GM10248 (cell line): ENCODE measurements around the gene AUTS2.

Experiments
- CTCF ChIA-PET: fragments of 300-600 bp; sonication (Branson Sonifier 250); formaldehyde crosslinking; extraction: SDS; loops from one replicate; lab custom pipeline; 2021; ENCODE audit warnings: antibody characterized with exemption; lab: Yijun Ruan, JAX
- POLR2A ChIA-PET: fragments of 350-650 bp; sonication (Branson Sonifier 250); formaldehyde crosslinking; extraction: SDS; loops from one replicate; lab custom pipeline; 2020; ENCODE audit warnings: antibody characterized with exemption; lab: Yijun Ruan, JAX
- DNase-seq: peaks from one replicate; pipeline ENCODE4 v3.0.0; 2012; ENCODE audit errors: extremely low spot score
- TF ChIP-seq, protein P1 (sequence below): IDR thresholded peaks from 2 replicates; pipeline ENCODE4 v1.5.1; 2012; ENCODE audit warnings: mild to moderate bottlenecking, low read depth; ENCODE audit errors: extremely low read depth, missing control alignments, control extremely low read depth

AUTS2 gene

DNA sequence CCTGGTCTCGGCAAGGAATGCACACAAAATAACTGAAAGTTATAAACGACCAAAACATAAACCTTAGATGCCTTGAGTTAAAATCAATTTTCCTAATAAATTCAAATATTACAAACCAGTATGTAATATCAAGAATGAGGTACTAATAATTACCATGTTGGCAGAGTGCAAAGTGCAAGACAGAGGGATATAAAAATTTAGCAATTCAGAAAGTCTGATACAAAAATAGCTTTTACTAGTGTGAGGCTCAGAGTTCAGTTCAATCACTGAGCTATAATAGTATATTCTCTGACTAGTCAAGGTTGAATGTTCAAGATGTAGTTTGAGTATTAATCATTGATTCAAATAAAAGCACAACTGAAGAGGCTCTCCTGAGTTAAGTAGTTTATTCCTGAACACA, 4.8 kb upstream of the AUTS2 start:
- POLR2A ChIA-PET, result interaction anchor here (0.7 kb wide), 1 partner anchor 93 kb away, joined by 3 read pairs; no protein-coding TSS in a partner anchor
- CTCF ChIA-PET, result interaction anchor here (2.0 to 2.4 kb wide), 2 partner anchors 11 to 16 kb away, joined by 4 to 9 read pairs; no protein-coding TSS in a partner anchor
- no peak for DNase-seq
- TF ChIP-seq, protein P1, sequence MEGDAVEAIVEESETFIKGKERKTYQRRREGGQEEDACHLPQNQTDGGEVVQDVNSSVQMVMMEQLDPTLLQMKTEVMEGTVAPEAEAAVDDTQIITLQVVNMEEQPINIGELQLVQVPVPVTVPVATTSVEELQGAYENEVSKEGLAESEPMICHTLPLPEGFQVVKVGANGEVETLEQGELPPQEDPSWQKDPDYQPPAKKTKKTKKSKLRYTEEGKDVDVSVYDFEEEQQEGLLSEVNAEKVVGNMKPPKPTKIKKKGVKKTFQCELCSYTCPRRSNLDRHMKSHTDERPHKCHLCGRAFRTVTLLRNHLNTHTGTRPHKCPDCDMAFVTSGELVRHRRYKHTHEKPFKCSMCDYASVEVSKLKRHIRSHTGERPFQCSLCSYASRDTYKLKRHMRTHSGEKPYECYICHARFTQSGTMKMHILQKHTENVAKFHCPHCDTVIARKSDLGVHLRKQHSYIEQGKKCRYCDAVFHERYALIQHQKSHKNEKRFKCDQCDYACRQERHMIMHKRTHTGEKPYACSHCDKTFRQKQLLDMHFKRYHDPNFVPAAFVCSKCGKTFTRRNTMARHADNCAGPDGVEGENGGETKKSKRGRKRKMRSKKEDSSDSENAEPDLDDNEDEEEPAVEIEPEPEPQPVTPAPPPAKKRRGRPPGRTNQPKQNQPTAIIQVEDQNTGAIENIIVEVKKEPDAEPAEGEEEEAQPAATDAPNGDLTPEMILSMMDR, result no peak

DNA sequence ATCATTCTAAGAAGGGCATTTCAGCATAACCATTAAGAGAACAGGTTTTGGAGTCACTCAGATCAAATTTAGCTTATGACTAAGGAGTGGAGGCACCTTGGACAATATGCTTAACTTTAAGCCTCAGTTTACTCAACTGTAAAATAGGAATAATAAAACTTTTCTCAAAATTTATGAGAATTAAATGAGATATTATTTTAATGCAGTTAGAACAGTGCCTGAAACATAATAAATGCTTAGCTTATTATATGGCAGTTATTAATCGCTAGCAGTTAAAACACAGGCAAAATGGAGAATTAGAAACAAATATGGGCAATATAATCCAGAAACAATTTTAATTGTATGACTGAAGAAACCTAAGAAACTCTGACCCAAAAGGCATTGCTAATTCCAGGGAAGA, 2.9 kb upstream of the AUTS2 start:
- ChIA-PET CTCF (no interaction called here), POLR2A (no interaction called here)
- TF ChIP-seq, protein P1, result no peak
- DNase-seq, result no peak

DNA sequence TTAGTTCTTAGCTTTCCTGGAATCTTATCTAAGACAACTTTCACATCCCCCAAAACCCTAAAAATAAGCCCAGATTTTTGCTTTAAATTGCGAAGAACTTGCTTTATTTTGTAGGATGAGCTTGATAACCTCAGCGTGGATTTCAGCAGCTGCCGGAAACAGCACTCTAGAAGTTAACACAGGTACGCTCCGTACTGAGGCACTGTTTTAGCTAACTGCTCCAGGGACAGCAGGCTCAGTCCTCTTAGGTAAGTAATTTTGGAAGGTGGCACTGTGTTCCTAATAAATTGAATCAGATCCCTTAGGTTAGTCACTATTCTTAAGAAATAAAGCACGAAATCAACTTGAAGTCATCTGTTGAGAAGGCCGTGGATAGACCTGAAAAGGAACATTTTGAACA, 2.2 kb upstream of the AUTS2 start:
- POLR2A ChIA-PET, result no interaction called here
- CTCF ChIA-PET, result interaction anchor here (0.8 kb wide), 1 partner anchor 9 kb away, joined by 3 read pairs; no protein-coding TSS in a partner anchor
- TF ChIP-seq, protein P1, result no peak
- no peak for DNase-seq

DNA sequence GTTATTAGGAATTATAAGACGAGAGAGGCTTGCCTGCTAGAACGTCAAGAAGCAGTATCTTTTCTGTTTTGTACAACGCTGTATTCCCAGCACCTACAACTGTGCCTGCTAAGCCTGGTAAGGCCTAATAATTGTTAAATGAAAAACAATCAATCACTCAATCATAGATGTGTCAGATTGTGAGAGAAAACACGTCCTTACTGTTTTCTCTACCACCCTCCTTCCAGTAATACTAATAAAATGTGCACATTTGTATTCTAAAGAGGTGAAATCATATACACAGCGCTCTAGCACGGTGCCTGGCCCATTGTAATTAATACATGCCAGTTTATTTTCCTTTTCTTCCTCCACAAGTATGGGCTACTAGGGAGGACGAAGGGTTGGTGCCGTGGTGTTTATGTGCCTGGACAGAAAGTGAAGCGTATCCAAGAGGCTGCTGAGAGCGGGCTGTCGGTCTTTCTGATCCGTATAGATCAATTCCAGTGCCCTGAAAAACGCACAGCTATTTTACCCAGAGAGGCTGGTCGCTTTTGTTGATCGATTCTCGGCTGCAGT, 1.5 kb upstream of the AUTS2 start:
- ChIA-PET CTCF (interaction anchor here (0.8 kb wide), 1 partner anchor 9 kb away, joined by 3 read pairs; no protein-coding TSS in a partner anchor), POLR2A (no interaction called here)

DNA sequence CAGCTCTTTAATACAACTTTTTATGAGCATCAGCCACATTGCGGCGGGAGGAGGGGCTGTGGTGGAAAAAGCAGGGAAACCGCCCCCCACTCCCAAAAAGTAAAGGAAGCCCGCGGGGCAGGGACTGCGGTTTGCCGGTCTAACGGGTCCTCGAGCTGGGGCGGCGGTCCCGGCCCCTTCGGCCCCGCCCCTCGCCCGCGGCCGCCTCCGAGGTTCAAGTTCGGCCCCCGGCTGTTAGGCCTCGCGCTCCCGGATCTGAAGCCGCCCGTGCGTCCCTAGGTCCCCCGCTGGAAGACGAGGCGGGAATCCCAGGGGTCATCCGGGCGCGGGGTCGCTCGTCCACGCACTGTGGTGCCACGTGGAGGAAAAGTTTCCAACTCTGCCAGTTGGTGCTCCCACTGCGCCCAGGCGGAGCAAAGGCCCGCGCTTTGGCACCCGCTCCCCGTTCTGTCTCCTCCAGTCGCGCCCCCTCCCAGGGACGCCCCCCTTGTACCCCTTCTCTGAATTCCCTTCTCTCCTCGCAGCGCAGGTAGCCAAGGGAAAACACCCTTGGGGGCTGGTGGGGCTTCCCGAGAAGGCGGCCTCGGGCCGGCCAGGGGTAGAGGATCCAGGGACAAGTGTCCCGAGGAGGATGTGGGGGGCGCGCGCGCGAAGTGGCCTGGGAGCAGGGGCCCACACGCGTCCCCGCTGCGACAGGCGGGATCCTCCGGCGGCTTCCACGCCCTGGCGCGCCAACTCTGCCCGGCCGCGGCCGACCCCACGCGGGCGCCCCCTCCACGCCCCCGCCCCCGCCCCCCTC, 798 bp upstream of the AUTS2 start:
- TF ChIP-seq, protein P1, result no peak
- CTCF ChIA-PET, result no interaction called here
- DNase-seq, result peak; percentile 22
- POLR2A ChIA-PET, result no interaction called here

More for the DNA sequence above, 1.5 kb upstream of the AUTS2 start:
- DNase-seq, result no peak
- TF ChIP-seq, protein P1, result no peak

DNA sequence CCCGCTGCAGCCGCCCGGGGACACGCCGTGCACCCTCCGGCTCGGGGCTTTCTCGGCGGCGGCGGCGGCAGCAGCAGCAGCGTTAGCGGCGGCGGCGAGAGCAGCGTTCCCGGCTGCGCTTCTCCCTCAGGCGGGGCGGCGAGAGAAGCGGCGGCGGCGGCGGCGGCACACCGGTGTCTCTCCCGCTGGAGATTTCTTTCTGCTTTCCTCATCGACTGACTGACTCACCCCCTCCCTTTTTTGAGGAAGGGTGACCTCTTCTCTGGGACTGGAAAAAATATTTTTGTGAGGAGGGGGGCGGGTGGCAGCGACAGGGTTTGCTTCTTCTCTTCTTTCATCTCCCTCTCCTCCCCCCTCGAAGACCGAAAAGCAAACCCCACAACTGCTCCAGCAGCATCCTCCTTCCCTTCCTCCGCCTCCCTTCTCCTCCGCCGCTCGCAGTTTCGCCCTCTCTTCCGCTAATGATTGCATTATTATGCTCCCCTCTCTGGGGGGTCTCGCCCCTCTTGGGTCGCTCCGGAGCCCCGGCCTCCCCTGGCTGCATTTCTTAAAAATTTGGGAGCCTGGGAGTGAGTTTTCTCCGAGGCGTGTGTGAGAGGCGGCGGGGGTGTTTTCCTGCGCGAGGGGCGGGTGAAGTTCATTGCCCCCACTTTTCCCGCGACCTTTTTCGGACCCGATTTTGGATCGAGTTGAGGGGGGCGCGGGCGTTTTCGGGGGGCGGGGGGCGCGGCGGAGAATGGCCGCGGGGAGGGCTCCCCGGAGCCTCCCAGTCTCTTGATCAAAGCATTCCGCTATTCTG, 411 bp downstream of the AUTS2 start:
- DNase-seq, result peak; percentile 43
- CTCF ChIA-PET, result no interaction called here
- POLR2A ChIA-PET, result no interaction called here
- TF ChIP-seq, protein P1, result no peak
